GM21723 (cell line): Measurements from ENCODE around the gene OR5D18.
"Not testable (repeated sequence)": the region's sequence is repeated elsewhere in the genome, so short reads cannot be mapped to it uniquely, and the experiment has no call there.

Experiments used
- ATAC-seq: cut with Tn5 transposase; IDR thresholded peaks from one replicate; pipeline ENCODE4 v1.9.1; 2021; ENCODE audit warnings: mild to moderate bottlenecking, moderate library complexity; ENCODE audit not compliant: unreplicated experiment

OR5D18 gene

GRCh38 chr11:55819330-55819729 is at the start of gene OR5D18:
TSS of gene OR5D18 (plus strand) at chr11:55819630. CDS start at chr11:55819630, 0 bp downstream.
- no peak for ATAC-seq

GRCh38 chr11:55773138-55773537 is 46.3 kb upstream of the OR5D18 start, which contains the start of gene OR5D13:
TSS of gene OR5D13 (plus strand) at chr11:55773438. CDS start at chr11:55773438, 0 bp downstream.
- no peak for ATAC-seq

- ATAC-seq = no peak
Observed at GRCh38 chr11:55791606-55792005, 27.8 kb upstream of the OR5D18 start.

GRCh38 chr11:55793321-55793720 is 26.1 kb upstream of the OR5D18 start:
- ATAC-seq = no peak

- no peak for ATAC-seq
Observed at GRCh38 chr11:55795256-55795655, 24.2 kb upstream of the OR5D18 start, which contains the start of gene OR5D14. TSS of gene OR5D14 (plus strand) at chr11:55795556. CDS start at chr11:55795556, 0 bp downstream.

- no peak for ATAC-seq
Observed at GRCh38 chr11:55806248-55806647, 13.2 kb upstream of the OR5D18 start.

GRCh38 chr11:55811067-55811466 is 8.4 kb upstream of the OR5D18 start, which contains the start of gene OR5L1:
TSS of gene OR5L1 (plus strand) at chr11:55811367. CDS start at chr11:55811467, 100 bp downstream.
- no peak for ATAC-seq

GRCh38 chr11:55826919-55827318 is 7.5 kb downstream of the OR5D18 start, which contains the start of gene OR5L2:
TSS of gene OR5L2 (plus strand) at chr11:55827219. CDS start at chr11:55827219, 0 bp downstream.
- ATAC-seq = no peak

GRCh38 chr11:55838452-55838851 is 19.0 kb downstream of the OR5D18 start, which contains the start of gene OR5D16:
TSS of gene OR5D16 (plus strand) at chr11:55838752. CDS start at chr11:55838752, 0 bp downstream.
- ATAC-seq = no peak

GRCh38 chr11:55847453-55847852 is 28.0 kb downstream of the OR5D18 start:
- ATAC-seq = no peak

- no peak for ATAC-seq
Observed at GRCh38 chr11:55849037-55849436, 29.6 kb downstream of the OR5D18 start.

- ATAC-seq = no peak
Observed at GRCh38 chr11:55852141-55852540, 32.7 kb downstream of the OR5D18 start.

GRCh38 chr11:55854704-55855103 is 35.3 kb downstream of the OR5D18 start:
- no peak for ATAC-seq

GRCh38 chr11:55867354-55867753 is 47.9 kb downstream of the OR5D18 start:
- not testable (repeated sequence) for ATAC-seq
